GM23338 (cell line): ENCODE measurements around the gene CCDC187. TPM values are rescaled to one million over a fixed set of nuclear protein-coding genes. Genes with fewer than 3 reads are reported as not detected.

Experiments used
- ATAC-seq: fragments of 200-7000 bp; cut with Tn5 transposase; 3 replicates; pipeline ENCODE4 v1.9.1; 2020
- DNase-seq: peaks from one replicate; pipeline ENCODE4 v3.0.0-alpha.2; 2015; ENCODE audit warnings: low spot score
- H2AFZ ChIP-seq: fragments of 200-600 bp; sonication (generic); 2 replicates; pipeline ENCODE4 v1.8.0; 2016; ENCODE audit warnings: antibody characterized with exemption, mild to moderate bottlenecking, moderate library complexity
- H3F3A ChIP-seq: fragments of 200-600 bp; sonication (generic); replicated peaks from 2 replicates; pipeline ENCODE4 v1.8.0; 2017; ENCODE audit warnings: antibody characterized with exemption, mixed run types, low read depth
- H3K27ac ChIP-seq: fragments of 200-600 bp; sonication (generic); 2 replicates; pipeline ENCODE4 v1.6.1; 2016; ENCODE audit warnings: low read depth
- H3K27me3 ChIP-seq: fragments of 200-600 bp; sonication (generic); 2 replicates; pipeline ENCODE4 v1.8.0; 2016; ENCODE audit warnings: mild to moderate bottlenecking, mixed run types, moderate library complexity; ENCODE audit not compliant: insufficient read depth
- H3K36me3 ChIP-seq: fragments of 200-600 bp; sonication (generic); 2 replicates; pipeline ENCODE4 v1.8.0; 2016; ENCODE audit warnings: mild to moderate bottlenecking; ENCODE audit not compliant: insufficient read depth
- H3K4me1 ChIP-seq: fragments of 200-600 bp; sonication (generic); 2 replicates; pipeline ENCODE4 v1.8.0; 2016; ENCODE audit warnings: mild to moderate bottlenecking, moderate library complexity; ENCODE audit not compliant: insufficient read depth
- H3K4me2 ChIP-seq: fragments of 200-600 bp; sonication (generic); 2 replicates; pipeline ENCODE4 v1.7.1; 2017; ENCODE audit warnings: mixed run types
- H3K4me3 ChIP-seq: fragments of 200-600 bp; sonication (generic); 2 replicates; pipeline ENCODE4 v1.6.1; 2016; ENCODE audit warnings: mixed run types
- H3K79me2 ChIP-seq: fragments of 200-600 bp; sonication (generic); replicated peaks from 2 replicates; pipeline ENCODE4 v1.8.0; 2017; ENCODE audit warnings: mild to moderate bottlenecking; ENCODE audit not compliant: insufficient read depth
- H3K9me2 ChIP-seq: fragments of 200-600 bp; sonication (generic); 2 replicates; pipeline ENCODE4 v1.8.0; 2017; ENCODE audit not compliant: insufficient read depth
- H4K20me1 ChIP-seq: fragments of 200-600 bp; sonication (generic); replicated peaks from 2 replicates; pipeline ENCODE4 v1.8.0; 2017; ENCODE audit warnings: mild to moderate bottlenecking; ENCODE audit not compliant: insufficient read depth
- H3K27ac Mint-ChIP-seq: 2 replicates; pipeline ENCODE4 v1.8.0; 2020; ENCODE audit warnings: inconsistent platforms, mild to moderate bottlenecking, moderate library complexity, mixed read lengths
- H3K27me3 Mint-ChIP-seq: 3 replicates; pipeline ENCODE4 v1.8.0; 2022; ENCODE audit warnings: low read depth, mild to moderate bottlenecking, moderate library complexity, mixed read lengths, inconsistent platforms; ENCODE audit not compliant: insufficient read depth, poor library complexity
- H3K36me3 Mint-ChIP-seq: 3 replicates; pipeline ENCODE4 v1.8.0; 2021; ENCODE audit warnings: low read depth, mild to moderate bottlenecking, inconsistent platforms, moderate library complexity, mixed read lengths
- H3K4me1 Mint-ChIP-seq: 3 replicates; pipeline ENCODE4 v1.8.0; 2020; ENCODE audit warnings: mild to moderate bottlenecking, inconsistent platforms, mixed read lengths
- H3K4me3 Mint-ChIP-seq: 3 replicates; pipeline ENCODE4 v1.8.0; 2021; ENCODE audit warnings: moderate library complexity, mild to moderate bottlenecking, inconsistent platforms, mixed read lengths
- H3K9me3 Mint-ChIP-seq: 3 replicates; pipeline ENCODE4 v1.8.0; 2020; ENCODE audit warnings: moderate library complexity, mild to moderate bottlenecking, inconsistent platforms, mixed read lengths
- CREB1 ChIP-seq: fragments of 250-450 bp; sonication (Bioruptor Pico); IDR thresholded peaks from 2 replicates; pipeline ENCODE4 v1.5.0; 2020; ENCODE audit warnings: low read depth, mild to moderate bottlenecking, moderate library complexity
- ETS1 ChIP-seq: IDR thresholded peaks from 2 replicates; pipeline ENCODE4 v1.6.1; 2016; ENCODE audit warnings: antibody characterized with exemption
- EZH2 ChIP-seq: fragments of 200-600 bp; sonication (generic); IDR thresholded peaks from one replicate; pipeline ENCODE4 v1.8.0; 2017; ENCODE audit warnings: antibody characterized with exemption, mild to moderate bottlenecking, low read depth; ENCODE audit not compliant: unreplicated experiment
- EZH2phosphoT487 ChIP-seq: fragments of 200-600 bp; sonication (generic); IDR thresholded peaks from one replicate; pipeline ENCODE4 v1.8.1; 2018; ENCODE audit warnings: antibody characterized with exemption; ENCODE audit not compliant: unreplicated experiment
- JUNB ChIP-seq: IDR thresholded peaks from one replicate; pipeline ENCODE4 v1.6.1; 2016; ENCODE audit warnings: antibody characterized with exemption; ENCODE audit not compliant: unreplicated experiment
- NANOG ChIP-seq: IDR thresholded peaks from 2 replicates; pipeline ENCODE4 v1.6.1; 2016; ENCODE audit warnings: antibody characterized with exemption, borderline replicate concordance
- POLR2AphosphoS5 ChIP-seq: IDR thresholded peaks from 2 replicates; pipeline ENCODE4 v1.6.1; 2016; ENCODE audit warnings: antibody characterized with exemption, low read depth
- REST ChIP-seq: IDR thresholded peaks from one replicate; pipeline ENCODE4 v1.6.1; 2018; ENCODE audit warnings: antibody characterized with exemption; ENCODE audit not compliant: unreplicated experiment
- STAT1 ChIP-seq: IDR thresholded peaks from one replicate; pipeline ENCODE4 v1.6.1; 2016; ENCODE audit warnings: antibody characterized with exemption; ENCODE audit not compliant: unreplicated experiment
- ZNF114 ChIP-seq: fragments of 250-450 bp; sonication (Bioruptor Pico); IDR thresholded peaks from 2 replicates; pipeline ENCODE4 v1.5.0; 2020; ENCODE audit warnings: mild to moderate bottlenecking, moderate library complexity
- ZNF331 ChIP-seq: fragments of 250-450 bp; sonication (Bioruptor Pico); IDR thresholded peaks from 2 replicates; pipeline ENCODE4 v1.5.0; 2020; ENCODE audit warnings: low read depth, mild to moderate bottlenecking, moderate library complexity
- ZNF462 ChIP-seq: fragments of 250-450 bp; sonication (Bioruptor Pico); IDR thresholded peaks from 2 replicates; pipeline ENCODE4 v1.5.0; 2020; ENCODE audit warnings: mild to moderate bottlenecking, moderate library complexity
- polyA plus RNA-seq: library from polyadenylated mRNA; unstranded; fragments of >200 nt; fragmentation: Nextera tagmentation; extraction: Ambion mirVana; gene quantifications from 2 replicates; pipeline ENCODE4 v1.2.1, GENCODE V29; 2016
- total RNA-seq: library from RNA; depleted of rRNA; stranded (reverse); fragments of >200 nt; shearing (Covaris generic); gene quantifications from 2 replicates; pipeline ENCODE4 v1.2.3, GENCODE V29; 2014

Gene CCDC187
- total and polyA plus RNA-seq, 2 experiments from 2014 or later: 0.14 TPM; not detected in 1

GRCh38 chr9:136233868-136234267 is 70.0 kb downstream of the CCDC187 start:
- H3K27me3 ChIP-seq: no peaks in the 10 kb centered on the region
- no peak overlapping the region for H3K27ac ChIP-seq
- no peaks in the 10 kb centered on the region for H3K36me3 ChIP-seq
- Mint-ChIP-seq H3K4me1 (peaks cover 14% of the 10 kb centered on the region), H3K4me3 (no peak overlapping the region), H3K27me3 (peaks cover 4% of the 10 kb centered on the region), H3K9me3 (no peaks in the 10 kb centered on the region), H3K36me3 (peaks cover 3% of the 10 kb centered on the region; the same call in 2 of the 3 replicates), H3K27ac (0 out of 2 replicates have a peak overlapping the region, but pooled peaks have one; percentile 11)
- DNase-seq (no peak), ATAC-seq (peak; percentile 68)
- H3F3A ChIP-seq: no peaks in the 10 kb centered on the region
- H3K4me2 ChIP-seq: no peak overlapping the region
- no peak for TF ChIP-seq JUNB
- no peak for TF ChIP-seq ZNF114 (CRISPR knock-in tag)
- TF ChIP-seq ETS1: no peak
- no peak overlapping the region for H3K4me3 ChIP-seq
- H2AFZ ChIP-seq: no peak overlapping the region
- no peaks in the 10 kb centered on the region for H3K9me2 ChIP-seq
- peaks cover 35% of the 10 kb centered on the region for H4K20me1 ChIP-seq
- peaks cover 80% of the 10 kb centered on the region for H3K79me2 ChIP-seq
- no peaks in the 10 kb centered on the region for H3K4me1 ChIP-seq

- Histone ChIP-seq H4K20me1 (peaks cover 39% of the 10 kb centered on the region), H3F3A (no peaks in the 10 kb centered on the region), H3K9me2 (no peaks in the 10 kb centered on the region), H3K4me1 (no peaks in the 10 kb centered on the region), H3K27me3 (no peaks in the 10 kb centered on the region), H3K79me2 (peaks cover 80% of the 10 kb centered on the region), H3K36me3 (no peaks in the 10 kb centered on the region), H3K4me3 (no peak overlapping the region), H3K27ac (no peak overlapping the region), H2AFZ (no peak overlapping the region), H3K4me2 (no peak overlapping the region)
- H3K4me1 Mint-ChIP-seq: peaks cover 14% of the 10 kb centered on the region
- ATAC-seq (no peak), DNase-seq (no peak)
- H3K9me3 Mint-ChIP-seq: no peaks in the 10 kb centered on the region
- H3K27me3 Mint-ChIP-seq: peaks cover 4% of the 10 kb centered on the region
- H3K4me3 Mint-ChIP-seq: no peak overlapping the region
- 0 out of 2 replicates have a peak overlapping the region, but pooled peaks have one; percentile 11 for H3K27ac Mint-ChIP-seq
- H3K36me3 Mint-ChIP-seq: peaks cover 3% of the 10 kb centered on the region; the same call in 2 of the 3 replicates
- TF ChIP-seq ZNF462 (CRISPR knock-in tag): no peak
- no peak for TF ChIP-seq ZNF331
- no peak for TF ChIP-seq JUNB
- no peak for TF ChIP-seq REST
- no peak for TF ChIP-seq EZH2phosphoT487
- TF ChIP-seq EZH2: no peak
- TF ChIP-seq STAT1: no peak
- no peak for TF ChIP-seq NANOG
- no peak for TF ChIP-seq CREB1 (CRISPR knock-in tag)
- TF ChIP-seq POLR2AphosphoS5: no peak
These were observed 70.5 kb downstream of the CCDC187 start for GRCh38 chr9:136233411-136233810.
